Neural crest cell (in vitro differentiated cells): ENCODE data around the gene TRPM8. TPM values are rescaled to one million over a fixed set of nuclear protein-coding genes. Genes with fewer than 3 reads are reported as not detected.

Experiments used
- DNase-seq: peaks from one replicate; pipeline ENCODE4 v3.0.0; 2021; ENCODE audit warnings: low read depth, mixed read lengths, low spot score
- H3K27ac Mint-ChIP-seq: one replicate; pipeline ENCODE4 v1.8.0; 2021; ENCODE audit warnings: mild to moderate bottlenecking, mixed read lengths; ENCODE audit not compliant: unreplicated experiment
- H3K27me3 Mint-ChIP-seq: 2 replicates; pipeline ENCODE4 v1.8.0; 2021; ENCODE audit warnings: low read depth, mild to moderate bottlenecking, mixed read lengths
- H3K36me3 Mint-ChIP-seq: 2 replicates; pipeline ENCODE4 v1.8.0; 2021; ENCODE audit warnings: low read depth, mild to moderate bottlenecking, mixed read lengths
- H3K4me1 Mint-ChIP-seq: 2 replicates; pipeline ENCODE4 v1.8.0; 2021; ENCODE audit warnings: mixed read lengths
- H3K4me3 Mint-ChIP-seq: one replicate; pipeline ENCODE4 v1.8.0; 2021; ENCODE audit warnings: mild to moderate bottlenecking, mixed read lengths
- H3K9me3 Mint-ChIP-seq: 2 replicates; pipeline ENCODE4 v1.8.0; 2021; ENCODE audit warnings: mixed read lengths
- total RNA-seq: library from RNA; stranded (reverse); gene quantifications from 2 replicates; pipeline ENCODE4 v1.2.1, GENCODE V29; 2021
- TF ChIP-seq, protein P1 (sequence below): fragments of 200-600 bp; sonication (generic); conservative IDR thresholded peaks from 2 replicates; pipeline ENCODE4 v1.5.0; 2021; ENCODE audit warnings: antibody characterized with exemption, mild to moderate bottlenecking

The TRPM8 gene
- total RNA-seq, 1 donor from 2014 or later, result 0.07 TPM

DNA sequence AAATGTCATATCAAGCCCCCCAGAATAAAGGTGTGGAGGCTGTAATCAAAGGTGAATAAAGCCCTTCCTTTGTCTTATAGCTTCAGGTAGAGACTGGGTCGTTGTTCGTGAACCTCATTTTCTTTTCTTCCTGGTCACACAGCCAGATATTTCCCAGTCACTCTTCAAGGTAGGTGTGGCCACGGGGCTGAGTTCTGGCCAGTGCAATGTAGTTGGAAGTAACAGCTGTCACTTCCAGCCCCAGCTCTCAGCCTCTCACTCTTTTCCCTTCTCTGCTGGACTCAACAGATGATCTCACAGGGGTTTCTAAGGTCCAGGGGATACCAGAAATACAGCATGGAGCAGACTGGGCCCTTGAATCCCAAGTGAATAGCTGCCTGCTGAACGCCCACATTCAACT, 15.8 kb upstream of the TRPM8 start:
- Mint-ChIP-seq H3K4me3 (no peak overlapping the region), H3K27ac (no peak overlapping the region), H3K9me3 (peaks cover 3% of the 10 kb centered on the region), H3K36me3 (no peaks in the 10 kb centered on the region), H3K27me3 (peaks cover 50% of the 10 kb centered on the region), H3K4me1 (no peaks in the 10 kb centered on the region)
- TF ChIP-seq, protein P1, sequence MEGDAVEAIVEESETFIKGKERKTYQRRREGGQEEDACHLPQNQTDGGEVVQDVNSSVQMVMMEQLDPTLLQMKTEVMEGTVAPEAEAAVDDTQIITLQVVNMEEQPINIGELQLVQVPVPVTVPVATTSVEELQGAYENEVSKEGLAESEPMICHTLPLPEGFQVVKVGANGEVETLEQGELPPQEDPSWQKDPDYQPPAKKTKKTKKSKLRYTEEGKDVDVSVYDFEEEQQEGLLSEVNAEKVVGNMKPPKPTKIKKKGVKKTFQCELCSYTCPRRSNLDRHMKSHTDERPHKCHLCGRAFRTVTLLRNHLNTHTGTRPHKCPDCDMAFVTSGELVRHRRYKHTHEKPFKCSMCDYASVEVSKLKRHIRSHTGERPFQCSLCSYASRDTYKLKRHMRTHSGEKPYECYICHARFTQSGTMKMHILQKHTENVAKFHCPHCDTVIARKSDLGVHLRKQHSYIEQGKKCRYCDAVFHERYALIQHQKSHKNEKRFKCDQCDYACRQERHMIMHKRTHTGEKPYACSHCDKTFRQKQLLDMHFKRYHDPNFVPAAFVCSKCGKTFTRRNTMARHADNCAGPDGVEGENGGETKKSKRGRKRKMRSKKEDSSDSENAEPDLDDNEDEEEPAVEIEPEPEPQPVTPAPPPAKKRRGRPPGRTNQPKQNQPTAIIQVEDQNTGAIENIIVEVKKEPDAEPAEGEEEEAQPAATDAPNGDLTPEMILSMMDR, result no peak
- DNase-seq, result no peak

DNA sequence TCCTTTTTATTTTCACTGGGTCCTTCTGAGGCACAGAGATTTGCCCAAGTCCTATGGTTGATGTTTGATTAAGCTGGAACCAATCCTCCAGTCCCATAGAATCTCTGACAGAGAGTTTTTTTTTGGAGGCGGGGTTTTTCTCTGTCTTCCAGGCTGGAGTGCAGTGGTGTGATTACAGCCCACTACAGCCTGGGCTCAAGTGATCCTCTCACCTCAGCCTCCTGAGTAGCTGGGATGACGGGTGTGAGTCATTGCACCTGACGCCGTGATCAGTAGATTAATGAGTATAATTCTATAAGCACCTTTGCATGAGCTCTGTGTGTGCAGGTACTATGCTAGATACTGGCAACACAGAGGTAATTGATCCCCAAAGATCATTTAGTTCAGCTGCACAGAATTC, 15.3 kb upstream of the TRPM8 start:
- TF ChIP-seq, protein P1, result no peak
- Mint-ChIP-seq H3K9me3 (peaks cover 3% of the 10 kb centered on the region), H3K27ac (no peak overlapping the region), H3K36me3 (no peaks in the 10 kb centered on the region), H3K4me1 (no peaks in the 10 kb centered on the region), H3K27me3 (peaks cover 50% of the 10 kb centered on the region), H3K4me3 (no peak overlapping the region)
- DNase-seq, result no peak

DNA sequence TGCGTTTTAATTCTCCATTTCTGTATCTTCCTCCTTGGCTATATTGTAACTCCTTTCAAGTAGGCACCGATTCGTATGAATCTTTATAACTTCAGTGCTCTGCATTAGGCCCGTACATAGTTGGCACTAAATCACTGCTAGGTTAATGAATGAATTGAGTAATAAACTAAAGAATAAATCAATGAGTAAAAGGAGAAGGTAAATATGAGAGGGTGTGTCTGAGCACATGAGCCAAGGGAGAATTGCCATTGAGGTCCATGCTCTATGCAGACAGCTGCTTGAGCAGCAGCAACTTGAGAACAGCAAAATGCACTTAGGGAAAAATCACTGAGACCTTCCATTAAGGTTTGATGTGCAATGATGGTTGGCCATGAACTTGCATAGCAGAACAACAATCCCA, 11.2 kb upstream of the TRPM8 start:
- no peak overlapping the region for H3K27ac Mint-ChIP-seq
- no peaks in the 10 kb centered on the region for H3K36me3 Mint-ChIP-seq
- TF ChIP-seq, protein P1, result no peak
- H3K27me3 Mint-ChIP-seq, result peaks cover 55% of the 10 kb centered on the region
- no peak overlapping the region for H3K4me3 Mint-ChIP-seq
- no peaks in the 10 kb centered on the region for H3K4me1 Mint-ChIP-seq
- no peak for DNase-seq
- peaks cover 8% of the 10 kb centered on the region for H3K9me3 Mint-ChIP-seq

DNA sequence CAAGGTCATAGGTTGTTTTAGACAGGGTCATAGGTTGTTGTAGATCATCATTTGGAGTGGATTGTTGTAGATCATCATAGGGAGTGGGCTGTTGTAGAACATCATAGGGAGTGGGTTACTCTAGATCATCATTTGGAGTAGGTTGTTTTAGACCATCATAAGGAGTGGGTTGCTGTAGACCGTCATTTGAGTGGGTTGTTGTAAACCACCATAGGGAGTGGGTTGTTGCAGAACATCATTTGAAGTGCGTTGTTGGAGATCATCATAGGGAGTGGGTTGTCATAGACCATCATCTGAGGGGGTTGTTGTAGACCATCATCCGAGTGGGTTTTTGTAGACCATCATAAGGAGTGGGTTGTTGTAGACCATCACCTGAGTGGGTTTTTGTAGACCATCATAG, 9.5 kb upstream of the TRPM8 start:
- peaks cover 57% of the 10 kb centered on the region for H3K27me3 Mint-ChIP-seq
- no peaks in the 10 kb centered on the region for H3K36me3 Mint-ChIP-seq

DNA sequence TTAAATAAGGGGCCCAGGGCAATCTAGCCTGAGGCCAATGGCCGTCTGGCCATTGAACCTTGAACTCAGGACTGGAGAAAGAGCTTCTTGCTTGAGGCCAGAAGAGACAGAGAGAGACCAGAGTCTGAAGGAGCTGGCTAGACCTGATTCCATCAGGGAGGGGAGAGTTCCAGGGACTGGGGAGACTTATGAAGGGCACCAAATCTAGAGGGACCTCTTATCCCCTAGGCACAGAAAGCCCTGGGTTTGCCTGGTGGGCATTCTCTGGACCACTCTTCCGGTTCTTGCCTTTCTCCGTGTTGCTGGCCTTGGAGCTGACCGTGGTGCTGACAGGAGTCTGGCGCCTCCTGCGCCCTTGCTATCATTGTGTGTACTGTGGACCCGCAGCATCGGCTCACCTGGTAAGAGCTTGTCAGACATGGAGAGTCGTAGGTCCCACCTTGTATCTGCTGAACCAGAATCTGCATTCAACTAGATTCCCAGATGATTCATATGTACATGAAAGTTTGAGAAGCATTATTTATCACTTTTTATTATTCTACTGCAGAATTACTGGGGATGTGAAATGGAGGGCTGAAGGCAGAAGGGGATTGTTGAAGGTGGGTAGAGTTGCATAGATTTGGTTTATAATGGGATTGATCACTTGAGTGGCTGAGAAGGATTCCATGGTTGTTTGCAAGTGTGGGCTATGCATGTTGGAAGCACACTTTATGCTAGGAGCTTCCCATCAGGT, 4.3 kb upstream of the TRPM8 start:
- Mint-ChIP-seq H3K27me3 (peaks cover 62% of the 10 kb centered on the region), H3K4me1 (peaks cover 6% of the 10 kb centered on the region)
- peak; percentile 60 for DNase-seq

More for the DNA sequence above, 9.5 kb upstream of the TRPM8 start:
- DNase-seq, result no peak
- H3K27ac Mint-ChIP-seq, result no peak overlapping the region
- no peaks in the 10 kb centered on the region for H3K4me1 Mint-ChIP-seq
- no peak overlapping the region for H3K4me3 Mint-ChIP-seq
- peaks cover 8% of the 10 kb centered on the region for H3K9me3 Mint-ChIP-seq
- TF ChIP-seq, protein P1, result no peak

More for the DNA sequence above, 4.3 kb upstream of the TRPM8 start:
- Mint-ChIP-seq H3K36me3 (no peaks in the 10 kb centered on the region), H3K4me3 (no peak overlapping the region), H3K9me3 (no peaks in the 10 kb centered on the region), H3K27ac (no peak overlapping the region)
- TF ChIP-seq, protein P1, result no peak
